Measurements from ENCODE around the gene UBASH3B.

The UBASH3B gene

GRCh38 chr11:122863704-122864326, 208.3 kb downstream of the UBASH3B start:
- no peak for DNase-seq

Data from NCI-H2171 (cell line).